MV-4-11 (cell line): ENCODE data around the gene SIRT7.
"Not testable (repeated sequence)": the region's sequence is repeated elsewhere in the genome, so short reads cannot be mapped to it uniquely, and the experiment has no call there.

ENCODE experiments used
- DNase-seq: peaks from one replicate; lab custom pipeline; 2025; lab: John Stamatoyannopoulos, UW

SIRT7 gene

DNA sequence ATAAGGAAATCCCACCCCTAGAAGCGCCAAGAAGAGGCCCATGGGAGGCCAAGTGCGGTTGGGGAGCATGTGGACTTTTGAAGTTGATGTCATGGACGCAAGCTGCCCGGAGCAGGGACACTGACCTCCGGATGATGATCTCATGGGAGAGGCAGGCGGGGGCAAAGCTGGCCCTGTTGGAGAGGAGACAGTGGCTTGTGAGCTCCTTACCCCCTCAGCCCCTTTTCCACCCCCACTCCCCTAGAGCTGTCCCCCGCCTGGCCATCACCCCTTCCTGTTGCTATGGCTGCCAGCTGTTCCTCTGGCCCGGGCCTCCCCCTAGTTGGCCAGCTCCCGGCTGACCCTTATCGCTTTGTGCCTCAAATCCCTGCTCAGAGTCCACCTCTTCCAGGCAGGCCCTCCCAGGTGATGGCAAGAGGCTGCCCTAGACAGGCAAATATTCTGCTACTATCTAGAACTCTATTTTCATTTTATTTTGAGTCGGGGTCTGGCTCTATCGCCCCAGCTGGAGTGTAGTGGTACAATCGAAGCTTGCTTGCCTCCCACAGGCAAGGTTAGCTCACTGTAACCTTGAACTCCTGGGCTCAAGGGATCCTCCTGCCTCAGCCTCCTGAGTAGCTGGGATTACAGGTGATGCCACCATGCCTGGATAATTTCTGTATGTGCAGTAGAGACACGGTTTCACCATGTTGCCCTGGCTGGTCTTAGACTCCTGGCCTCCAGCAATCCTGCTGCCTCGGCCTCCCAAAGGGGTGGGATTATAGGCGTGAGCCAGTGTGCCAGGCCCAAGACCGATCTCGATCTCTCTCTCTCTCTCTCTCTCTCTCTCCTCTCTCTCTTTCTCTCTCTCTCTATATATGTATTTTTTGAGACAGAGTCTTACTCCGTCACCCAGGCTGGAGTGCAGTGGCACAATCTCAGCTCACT lies 36.4 kb upstream of the SIRT7 start:
- no peak for DNase-seq

DNA sequence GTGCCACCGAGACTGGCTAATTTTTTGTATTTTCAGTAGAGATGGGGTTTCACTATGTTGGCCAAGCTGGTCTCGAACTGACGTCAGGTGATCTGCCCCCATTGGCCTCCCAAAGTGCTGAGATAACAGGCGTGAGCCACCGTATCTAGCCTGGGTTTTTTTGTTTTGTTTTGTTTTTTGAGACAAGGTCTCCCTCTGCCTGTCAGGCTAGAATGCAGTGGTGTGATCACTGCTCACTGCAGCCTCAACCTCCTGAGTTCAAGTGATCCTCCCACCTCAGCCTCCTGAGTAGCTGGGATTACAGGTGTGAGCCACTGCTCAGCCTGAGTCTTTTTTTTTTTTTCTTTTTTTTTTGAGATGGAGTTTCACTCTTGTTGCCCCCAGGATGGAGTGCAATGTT lies 35.5 kb upstream of the SIRT7 start:
- not testable (repeated sequence) for DNase-seq

DNA sequence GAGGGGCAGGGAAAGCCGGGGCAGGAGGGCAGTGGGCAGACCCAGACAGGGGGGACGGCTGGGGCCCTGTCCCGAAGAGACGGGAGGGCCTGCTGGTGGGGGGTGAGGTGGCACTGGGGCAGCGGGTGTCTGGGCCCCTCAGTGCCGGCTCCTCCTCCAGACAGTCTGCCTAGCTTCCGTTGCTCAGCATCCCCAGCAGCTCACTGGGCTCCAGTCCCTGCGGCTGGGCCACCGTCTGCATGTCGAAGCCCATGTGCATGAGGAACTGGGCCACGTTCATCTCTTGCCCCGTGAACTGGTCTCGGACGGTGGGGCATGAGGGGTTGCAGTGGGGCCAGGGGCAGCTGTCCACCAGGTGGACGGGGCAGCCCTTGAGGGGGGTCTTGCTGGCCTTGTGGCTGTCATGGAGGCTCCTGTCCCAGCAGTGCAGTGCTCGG lies 34.8 kb upstream of the SIRT7 start:
- no peak for DNase-seq

DNA sequence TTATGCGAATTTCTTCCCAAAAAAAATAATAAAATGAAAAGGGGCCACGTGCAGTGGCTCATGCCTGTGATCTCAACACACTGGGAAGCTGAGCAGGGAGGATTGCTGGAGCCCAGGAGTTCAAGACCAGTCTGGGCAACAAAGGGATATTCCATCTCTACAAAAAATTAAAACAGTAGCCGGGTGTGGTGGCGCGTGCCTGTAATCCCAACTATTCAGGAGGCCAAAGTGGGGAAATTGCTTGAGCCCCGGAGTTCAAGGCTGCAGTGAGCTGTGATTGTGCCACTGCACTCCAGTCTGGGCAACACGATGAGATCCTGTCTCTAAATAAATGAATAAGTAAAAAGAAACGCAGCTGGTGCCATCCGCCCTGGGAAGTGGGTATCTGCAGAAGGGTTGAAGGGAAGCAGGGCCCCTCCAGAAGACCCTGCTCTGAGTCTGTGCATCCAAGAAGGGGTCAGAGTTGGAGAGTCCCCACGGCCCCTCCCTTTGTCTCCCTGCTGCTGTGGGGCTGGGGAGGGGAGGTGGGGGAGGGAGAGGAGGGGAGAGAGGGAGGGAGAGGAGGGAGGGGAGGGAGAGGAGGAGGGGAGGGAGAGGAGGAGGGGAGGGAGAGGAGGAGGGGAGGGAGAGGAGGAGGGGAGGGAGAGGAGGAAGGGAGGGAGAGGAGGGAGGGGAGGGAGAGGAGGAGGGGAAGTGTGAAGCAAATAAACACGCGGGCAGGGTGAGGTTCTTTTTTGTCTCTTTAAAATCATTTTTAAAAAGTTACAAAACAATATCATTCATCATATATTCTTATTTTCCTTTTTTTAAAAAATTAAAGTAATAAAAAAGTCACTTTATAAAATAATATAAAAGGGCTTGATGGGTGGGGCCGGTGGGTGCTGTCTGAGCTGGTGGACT lies 34.1 kb upstream of the SIRT7 start:
- DNase-seq: no peak

DNA sequence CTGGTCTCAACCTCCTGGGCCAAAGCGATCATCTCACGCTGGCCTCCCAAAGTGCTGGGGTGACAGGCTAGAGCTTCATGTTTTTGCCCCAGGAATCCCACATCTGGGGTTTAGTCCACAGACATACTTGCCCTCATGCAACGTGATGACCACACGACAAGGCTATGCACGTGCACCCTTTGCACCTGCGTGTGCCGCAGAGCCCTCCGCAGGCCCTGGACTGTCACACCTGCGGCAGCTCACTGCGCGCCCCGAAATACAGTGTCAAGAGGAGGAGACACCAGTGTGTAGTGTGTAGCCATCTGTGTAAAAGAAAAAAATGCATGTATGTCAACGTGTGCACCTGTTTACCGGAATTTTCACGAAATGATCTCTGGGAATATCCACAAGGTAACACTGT lies 32.5 kb upstream of the SIRT7 start:
- no peak for DNase-seq

DNA sequence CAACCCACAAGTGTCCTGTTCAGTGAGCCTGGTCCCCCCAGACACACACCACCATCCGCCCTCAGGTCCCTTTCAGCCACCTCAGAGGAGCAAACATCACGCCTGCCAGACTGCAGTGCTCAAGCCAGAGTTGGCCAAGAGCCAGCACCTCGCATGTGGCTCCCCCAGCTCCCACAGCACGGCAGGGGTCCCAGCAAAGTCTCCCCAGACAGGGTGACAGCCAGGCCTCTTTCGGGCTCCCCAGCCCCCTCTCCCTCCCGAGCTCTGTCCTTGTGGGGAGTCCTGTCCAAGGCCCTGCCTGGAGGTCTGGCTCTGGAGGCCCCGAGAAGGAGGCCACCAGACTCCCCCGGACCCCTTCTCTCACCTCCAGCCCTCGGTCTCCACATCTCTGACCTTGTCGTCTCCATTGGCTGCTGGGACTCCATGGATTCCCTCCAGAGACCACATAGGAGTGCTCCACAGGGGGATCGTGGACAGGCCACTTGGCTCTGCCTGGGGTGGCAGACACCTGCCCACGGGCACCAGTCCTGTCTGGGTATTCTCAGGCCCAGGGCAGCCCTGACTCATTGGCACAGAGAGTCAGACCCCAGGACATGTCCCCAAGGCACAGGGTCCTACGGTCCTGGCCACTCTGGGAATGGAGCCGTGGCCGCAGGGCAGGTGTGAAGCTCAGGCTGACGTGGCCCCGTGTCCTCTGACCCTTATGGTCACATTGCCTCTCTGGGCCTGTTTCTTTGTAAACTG lies 30.8 kb upstream of the SIRT7 start:
- no peak for DNase-seq

DNA sequence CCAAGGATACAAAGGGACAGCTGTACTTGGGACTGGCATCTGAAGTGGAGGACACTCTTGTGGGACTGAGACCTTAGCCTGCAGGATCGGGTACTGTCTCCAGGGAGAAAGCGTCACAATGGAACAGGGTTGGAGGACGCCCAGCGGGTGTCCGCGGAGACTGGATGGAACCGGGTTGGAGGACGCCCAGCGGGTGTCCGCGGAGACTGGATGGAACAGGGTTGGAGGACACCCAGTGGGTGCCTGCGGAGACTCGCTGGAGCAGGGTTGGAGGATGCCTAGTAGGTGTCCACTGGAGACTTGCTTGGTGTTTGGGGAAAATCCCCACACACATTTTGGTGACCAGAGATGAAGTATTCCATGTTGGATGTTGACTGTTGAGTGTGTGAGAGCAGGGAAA lies 29.2 kb upstream of the SIRT7 start, which contains the start of gene MYADML2:
Gene MYADML2 (minus strand): TSS at position 45 of the 400 bp plus-strand sequence. CDS start 5,492 bp downstream, outside the sequence.
- no peak for DNase-seq

DNA sequence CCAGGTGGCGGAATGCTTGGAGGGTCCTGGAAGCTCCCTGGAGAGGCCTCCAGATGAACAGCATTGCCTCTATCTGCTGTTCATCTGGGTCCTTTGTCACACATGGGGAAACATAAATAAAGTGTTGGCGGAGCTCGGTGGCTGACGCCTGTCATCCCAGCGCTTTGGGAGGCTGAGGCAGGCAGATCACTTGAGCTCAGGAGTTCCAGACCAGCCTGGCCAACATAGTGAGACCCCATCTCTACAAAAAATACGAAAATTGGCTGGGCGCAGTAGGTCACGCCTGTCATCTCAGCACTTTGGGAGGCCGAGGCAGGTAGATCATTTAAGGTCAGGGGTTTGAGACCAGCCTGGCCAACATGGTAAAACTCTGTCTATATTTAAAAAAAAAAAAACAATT lies 26.9 kb upstream of the SIRT7 start:
- DNase-seq: no peak

DNA sequence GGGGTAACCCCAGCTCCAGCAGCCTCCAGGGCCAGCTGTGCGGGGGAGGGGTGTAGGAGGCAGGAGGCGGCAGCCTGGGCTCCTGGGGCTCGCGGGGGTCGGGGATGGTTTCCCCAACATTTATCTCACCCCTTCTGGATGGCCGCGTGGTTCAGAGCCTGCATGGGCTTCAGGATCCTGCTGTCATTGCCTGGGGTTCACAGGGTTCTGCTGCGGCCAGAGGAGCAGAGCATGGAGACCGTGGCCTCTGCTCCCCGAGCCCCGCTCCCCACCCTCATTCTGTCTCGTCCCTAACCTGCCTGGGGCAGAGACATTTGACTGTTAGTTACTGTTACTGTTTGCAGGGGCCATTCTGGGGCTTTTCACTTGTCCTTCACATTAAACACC lies 24.2 kb upstream of the SIRT7 start:
- no peak for DNase-seq

DNA sequence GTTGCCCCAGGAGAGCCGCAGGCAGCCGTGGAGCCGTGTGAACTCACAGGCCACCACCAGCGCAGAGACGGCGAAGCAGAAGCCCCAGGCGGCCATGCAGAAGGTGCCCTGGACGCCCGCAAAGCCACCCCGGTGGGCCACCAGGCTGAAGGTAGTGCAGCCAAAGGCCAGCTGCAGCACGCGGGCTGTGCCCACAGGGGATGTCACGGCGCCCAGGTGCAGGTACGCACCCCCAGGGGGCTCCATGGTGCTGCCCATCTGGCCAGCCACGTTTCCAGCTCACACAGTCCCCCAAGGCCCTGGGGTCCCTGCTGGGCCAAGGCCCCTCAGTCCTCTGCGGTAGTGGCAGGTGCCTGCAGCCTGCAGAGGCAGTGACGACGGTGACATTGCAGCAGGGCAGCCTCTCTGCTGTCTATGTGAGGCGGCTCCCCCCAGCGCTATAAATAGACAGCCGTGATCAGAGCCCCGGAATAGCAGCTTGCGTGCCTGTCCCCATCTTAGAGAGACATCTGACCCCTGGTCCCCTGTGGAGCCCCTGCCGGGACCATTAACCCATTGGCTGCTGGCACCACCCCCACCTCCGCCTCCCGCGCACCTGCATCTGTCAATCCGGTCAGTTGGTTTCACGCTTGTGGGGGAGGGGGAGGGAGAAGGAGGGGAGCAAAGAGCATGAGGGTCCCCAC lies 23.6 kb upstream of the SIRT7 start:
- no peak for DNase-seq

DNA sequence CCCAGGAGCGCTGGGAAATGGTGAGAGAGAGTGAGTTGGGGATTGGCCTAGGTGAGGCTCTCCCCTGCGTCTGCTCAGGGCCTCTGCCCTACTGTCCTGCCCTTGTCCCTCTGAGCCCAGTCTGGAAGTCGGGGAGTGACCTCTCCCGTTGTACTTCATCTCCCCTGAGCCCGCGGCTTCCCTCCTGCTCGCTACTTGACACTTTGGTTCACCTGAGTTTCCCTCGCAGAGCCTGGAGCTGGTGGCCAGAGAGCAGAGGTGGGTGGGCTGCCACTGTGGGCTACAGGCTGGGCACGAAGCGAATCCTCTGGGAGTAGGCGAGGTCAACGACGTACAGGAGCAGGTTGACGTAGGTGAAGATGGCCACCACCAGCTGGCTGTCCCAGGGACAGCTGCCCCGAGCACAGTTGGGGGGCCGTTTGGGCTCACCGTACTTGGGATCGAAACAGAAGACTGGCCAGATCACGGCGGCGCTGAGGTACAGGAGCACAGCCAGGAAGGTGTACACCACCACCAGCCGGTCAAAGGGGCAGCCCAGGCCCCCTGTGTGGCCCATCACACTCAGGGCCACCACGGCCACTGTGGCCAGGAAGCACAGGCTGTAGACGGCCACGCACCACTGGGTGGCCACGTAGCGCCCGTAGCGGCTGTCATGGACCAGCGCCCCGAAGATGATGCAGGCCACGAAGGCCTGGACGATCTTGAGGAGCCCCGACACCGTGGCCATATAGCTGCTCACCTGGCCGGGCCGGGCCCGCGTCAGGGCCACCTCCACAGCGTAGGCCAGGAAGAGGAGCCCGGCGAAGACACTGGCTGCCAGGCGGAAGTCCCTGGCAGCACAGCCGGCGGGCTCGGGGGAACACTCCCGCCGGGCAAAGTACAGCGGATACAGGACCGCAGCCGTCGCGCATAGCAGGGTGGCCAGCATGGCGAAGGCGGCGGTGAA lies 22.8 kb upstream of the SIRT7 start:
- no peak for DNase-seq

DNA sequence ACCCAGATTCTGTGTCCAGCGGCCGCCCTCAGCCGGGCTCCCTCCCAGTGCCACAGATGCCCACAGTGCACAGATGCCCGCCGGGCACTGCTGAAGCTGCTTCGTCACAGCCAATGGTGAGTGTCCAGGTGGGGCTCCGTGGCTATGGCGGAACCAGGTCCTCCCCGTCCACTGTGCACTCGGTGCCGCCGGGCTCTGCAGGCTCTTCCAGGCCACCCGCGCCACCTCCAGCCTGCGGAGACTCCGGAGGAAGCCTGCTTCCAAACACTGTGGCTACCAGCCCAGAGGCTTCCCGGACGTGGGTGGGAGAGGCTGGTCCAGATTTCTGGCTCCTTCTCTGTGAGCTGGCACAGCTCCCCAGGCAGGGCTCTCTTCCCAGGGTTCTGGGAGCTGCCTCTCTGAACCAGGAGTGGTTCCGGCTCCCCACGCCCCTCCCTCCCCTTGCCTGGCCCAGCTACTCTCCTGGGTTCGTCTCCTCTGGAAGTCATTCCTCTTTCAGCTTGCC lies 22.0 kb upstream of the SIRT7 start:
- DNase-seq: no peak

DNA sequence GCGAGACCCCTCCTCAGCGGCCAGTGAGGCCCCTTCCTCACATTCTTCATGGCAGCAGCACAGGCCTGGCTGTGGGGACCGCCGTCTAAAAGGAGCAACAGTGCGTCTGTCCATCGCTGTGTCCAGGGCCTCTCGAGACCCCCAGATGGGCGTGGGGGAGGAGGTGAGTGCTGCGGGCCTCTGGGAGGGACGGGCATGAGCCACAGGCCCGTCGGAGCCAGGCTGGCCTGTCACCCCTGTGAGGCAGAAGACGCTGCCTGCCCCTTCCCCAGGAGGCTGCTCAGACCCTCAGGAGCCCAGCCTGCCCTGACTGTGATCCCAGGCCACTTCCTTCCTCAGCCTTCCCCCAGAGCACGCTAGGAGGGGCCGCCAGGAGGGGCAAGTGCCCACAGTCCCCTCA lies 21.2 kb upstream of the SIRT7 start:
- DNase-seq: no peak

DNA sequence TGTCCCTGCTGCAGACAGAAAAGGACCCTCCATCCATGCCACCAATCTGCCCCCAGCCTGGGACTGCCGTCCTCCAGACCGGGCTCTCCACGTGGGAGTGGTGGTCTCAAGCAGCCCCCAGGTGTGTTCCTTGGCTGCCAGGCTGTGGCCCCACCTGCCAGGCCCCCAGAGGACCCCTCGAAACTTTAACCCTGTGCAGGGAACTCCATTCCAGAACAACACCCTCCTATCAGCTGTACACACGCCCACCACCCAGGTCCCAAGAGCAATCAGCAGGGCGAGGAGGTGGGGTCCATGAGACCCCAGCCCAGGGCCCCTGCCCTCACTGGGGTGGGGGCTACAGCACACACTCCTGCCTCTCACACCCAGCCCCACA lies 17.7 kb upstream of the SIRT7 start:
- DNase-seq: no peak

DNA sequence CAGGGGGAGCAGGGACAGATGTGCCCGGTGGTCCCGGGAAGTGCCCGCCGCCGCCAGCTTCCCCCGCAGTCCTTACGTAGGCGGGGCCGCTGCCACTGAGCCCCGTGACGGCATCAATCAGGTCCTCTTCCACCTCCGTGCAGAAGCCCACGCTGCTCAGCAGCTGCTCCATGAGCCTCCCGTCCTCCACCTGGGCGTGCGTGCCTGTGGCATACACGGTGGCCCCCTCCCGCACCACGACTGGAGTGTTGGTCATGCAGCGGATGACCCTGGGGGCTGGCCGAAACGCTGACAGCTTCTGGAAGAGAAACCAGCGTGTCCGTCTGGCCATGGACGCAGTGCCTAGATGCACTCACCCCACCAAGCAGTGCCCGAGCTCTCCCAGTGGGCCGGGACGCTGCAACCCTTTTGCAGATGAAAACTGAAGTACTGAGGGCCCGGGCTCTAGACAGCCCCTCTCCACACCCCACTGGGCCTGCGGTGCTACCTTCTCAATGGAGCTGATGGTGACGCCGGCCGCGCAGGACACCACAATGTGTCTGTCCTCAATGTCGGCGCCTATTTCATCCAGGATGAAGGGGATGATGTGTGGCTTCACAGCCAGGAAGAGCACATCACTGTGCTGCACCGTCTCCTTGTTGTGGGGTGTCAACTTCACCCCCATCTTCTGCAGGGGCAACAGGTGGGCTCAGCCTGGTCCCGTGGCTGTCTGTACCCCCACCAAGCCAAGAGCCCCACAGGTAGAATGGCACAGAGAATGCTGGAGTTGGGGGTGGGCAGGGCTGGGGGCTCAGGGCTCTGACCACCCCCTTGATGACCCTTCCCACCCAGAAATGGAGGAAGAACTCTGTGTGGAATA lies 17.1 kb upstream of the SIRT7 start:
- no peak for DNase-seq

DNA sequence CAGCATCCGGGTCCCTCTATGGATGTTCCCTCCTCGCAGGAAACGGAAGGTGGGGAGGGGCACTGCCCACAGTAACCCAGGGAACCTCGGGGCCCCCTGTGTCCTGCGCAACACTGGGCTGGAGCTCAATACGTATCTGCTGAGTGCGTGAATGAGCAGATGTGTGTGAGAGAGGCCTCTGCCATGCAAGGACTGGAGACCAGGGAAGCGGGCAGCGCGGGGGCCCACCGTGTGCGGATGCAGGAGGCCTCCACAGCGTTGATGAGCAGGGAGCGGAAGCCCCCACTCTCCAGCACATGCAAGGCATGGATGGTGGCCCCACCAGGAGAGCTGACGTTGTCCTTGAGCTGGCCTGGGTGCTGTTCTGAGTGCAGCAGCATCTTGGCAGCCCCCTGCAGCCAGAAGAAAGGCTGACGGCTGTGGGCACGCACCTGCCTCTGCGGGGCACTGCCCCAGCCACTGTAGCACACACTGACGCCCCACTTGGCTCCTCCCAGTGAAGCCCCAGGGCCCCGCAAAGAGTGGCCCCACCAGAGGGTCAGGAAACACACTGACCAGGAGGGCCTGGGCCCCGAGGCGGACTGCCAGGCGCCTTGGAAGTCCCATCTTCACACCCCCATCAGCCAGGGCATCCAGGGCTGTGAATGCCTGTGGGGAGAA lies 16.3 kb upstream of the SIRT7 start:
- DNase-seq: no peak

DNA sequence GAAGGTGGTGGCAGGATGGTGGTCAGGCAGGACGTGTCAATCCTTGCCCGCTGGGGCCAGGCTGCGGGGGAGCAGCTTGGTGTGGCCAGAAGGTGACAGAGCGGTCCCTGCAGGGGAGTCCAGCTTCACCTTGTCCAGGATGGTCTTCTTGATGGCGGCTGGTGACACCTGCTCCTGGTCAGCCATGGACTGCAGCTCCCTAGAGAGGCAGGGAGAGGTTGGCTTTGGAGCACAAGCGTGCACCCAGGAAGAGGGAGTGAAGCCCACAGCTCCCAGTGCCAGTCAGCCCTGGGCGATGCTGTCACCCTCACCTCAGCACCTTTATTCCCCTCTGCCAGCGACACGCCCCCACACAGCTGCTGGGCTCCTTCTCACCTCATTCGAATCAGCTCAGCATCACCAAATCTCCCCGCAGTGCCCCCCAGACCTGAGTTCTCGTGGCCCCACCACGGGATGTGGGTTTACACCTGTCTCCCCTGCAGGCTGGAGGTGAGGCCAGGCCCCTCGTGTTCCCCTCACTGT lies 15.3 kb upstream of the SIRT7 start:
- DNase-seq: no peak

DNA sequence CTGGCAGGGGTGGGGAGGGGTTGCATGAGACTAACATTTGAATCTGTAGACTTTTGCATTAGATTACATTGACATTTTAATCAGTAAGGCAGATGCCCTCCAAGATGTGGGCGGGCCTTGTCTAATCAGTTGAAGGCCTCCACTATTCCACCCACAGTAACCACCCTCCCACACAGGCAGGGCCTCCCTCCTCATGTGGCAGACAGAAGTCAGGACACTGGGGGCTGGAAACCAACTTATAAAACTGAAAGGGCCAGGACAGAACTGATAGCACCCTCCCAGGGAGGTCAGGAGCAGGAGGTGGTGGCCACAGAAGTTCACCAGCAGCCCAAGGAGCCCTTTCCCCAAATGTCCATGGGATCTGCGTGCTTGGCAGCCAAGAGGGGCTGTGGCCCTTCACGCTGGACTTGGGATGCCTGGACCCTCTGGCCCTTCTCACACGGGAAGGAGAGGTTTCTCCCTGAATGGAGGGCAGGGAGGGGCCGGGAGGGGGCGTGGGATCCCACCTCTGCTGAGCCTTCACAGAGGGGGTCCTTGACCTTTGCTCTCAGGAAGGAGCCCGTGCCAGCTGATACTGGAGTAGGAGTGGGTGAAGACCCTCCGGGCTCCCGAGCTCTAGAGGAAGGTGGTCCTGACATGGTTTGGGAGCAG lies 14.5 kb upstream of the SIRT7 start:
- DNase-seq: no peak
